WI38 (cell line): ENCODE measurements around the gene RALGAPA2.

Experiments used
- H3K4me3 ChIP-seq: 2 replicates; pipeline ENCODE4 v1.5.1; 2011; ENCODE audit warnings: low read depth, mild to moderate bottlenecking, control low read depth, low read length
- TF ChIP-seq, protein P1 (sequence below): IDR thresholded peaks from 2 replicates; pipeline ENCODE4 v1.5.1; 2012; ENCODE audit warnings: low read depth, mild to moderate bottlenecking, control low read depth, low read length

Gene RALGAPA2

DNA sequence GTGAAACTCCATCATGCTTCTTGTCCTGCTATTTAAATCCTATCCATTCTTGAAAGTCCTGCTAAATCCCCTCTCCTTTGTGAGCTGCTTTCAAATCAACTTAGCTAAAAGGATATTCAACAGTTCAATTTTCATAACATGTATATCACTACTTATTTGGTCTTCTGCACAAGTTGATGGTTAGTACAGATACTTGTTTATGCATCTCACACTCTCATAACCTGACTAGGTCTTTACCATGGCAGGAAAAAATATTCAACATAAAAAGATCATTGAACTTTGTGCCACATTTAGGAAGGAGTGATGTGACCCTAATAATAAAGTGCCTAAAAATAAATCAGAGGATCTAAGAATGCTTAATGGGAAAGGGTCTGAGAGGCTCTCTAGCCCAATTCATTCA, 148.2 kb downstream of the RALGAPA2 start:
- TF ChIP-seq, protein P1, sequence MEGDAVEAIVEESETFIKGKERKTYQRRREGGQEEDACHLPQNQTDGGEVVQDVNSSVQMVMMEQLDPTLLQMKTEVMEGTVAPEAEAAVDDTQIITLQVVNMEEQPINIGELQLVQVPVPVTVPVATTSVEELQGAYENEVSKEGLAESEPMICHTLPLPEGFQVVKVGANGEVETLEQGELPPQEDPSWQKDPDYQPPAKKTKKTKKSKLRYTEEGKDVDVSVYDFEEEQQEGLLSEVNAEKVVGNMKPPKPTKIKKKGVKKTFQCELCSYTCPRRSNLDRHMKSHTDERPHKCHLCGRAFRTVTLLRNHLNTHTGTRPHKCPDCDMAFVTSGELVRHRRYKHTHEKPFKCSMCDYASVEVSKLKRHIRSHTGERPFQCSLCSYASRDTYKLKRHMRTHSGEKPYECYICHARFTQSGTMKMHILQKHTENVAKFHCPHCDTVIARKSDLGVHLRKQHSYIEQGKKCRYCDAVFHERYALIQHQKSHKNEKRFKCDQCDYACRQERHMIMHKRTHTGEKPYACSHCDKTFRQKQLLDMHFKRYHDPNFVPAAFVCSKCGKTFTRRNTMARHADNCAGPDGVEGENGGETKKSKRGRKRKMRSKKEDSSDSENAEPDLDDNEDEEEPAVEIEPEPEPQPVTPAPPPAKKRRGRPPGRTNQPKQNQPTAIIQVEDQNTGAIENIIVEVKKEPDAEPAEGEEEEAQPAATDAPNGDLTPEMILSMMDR: no peak

DNA sequence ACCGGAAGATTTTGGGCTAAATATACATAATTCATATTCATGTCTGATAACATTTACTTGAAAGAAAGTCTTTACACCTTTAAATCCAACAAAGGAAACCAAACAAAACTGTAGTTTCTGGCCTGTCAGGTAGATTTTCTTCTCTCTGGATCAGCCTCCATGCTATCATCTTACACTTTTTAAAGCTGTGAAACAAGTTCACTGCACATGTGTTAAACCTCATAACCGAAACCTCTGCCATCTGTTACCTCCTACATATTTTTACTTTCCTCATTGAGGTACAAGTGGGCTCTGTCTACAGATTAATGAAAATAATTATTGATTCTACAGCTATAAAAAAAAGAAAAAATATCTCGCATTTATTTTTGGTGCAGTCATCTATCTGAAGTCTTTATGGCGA, 149.9 kb downstream of the RALGAPA2 start:
- TF ChIP-seq, protein P1: no peak
- H3K4me3 ChIP-seq: no peak overlapping the region

More for the DNA sequence above, 148.2 kb downstream of the RALGAPA2 start:
- no peak overlapping the region for H3K4me3 ChIP-seq

DNA sequence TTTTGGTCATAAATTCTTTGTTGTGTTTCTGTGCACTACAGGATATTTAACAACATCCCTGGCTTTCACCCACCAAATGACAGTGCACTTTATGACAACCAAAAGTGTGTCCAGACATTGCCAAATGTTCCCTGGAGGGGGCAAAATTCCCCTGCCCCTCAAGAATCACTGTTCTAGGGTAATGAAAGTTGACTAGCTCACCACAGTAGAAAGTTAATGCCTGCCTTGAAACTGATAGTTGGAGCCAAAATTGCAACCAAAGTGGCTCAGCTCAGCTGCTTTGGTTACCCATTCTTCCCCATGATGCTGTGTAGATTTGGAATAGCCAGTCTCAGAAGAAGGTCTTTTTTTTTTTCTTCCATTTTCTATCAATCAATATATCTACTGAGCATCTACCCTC, 150.6 kb downstream of the RALGAPA2 start:
- no peak overlapping the region for H3K4me3 ChIP-seq
- TF ChIP-seq, protein P1: no peak

DNA sequence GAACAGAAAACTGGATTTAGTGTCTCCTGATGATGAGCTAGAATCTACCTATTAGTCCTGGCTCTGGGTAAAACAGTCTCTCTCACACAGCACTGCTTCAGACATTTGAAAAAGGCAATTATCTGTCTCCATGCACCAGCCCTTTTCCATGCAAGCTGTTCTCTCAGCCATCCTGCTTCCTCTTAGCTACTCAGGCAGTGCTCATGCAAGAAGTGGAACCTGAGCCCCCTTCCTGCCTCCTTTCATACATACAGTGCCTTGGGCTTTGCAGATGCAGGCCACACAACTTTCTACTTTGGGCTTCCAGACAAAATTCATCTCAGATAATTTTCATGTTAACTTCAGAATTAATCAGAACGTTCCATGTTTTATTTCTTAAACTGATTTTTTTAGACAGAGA, 151.3 kb downstream of the RALGAPA2 start:
- TF ChIP-seq, protein P1: no peak
- no peak overlapping the region for H3K4me3 ChIP-seq

DNA sequence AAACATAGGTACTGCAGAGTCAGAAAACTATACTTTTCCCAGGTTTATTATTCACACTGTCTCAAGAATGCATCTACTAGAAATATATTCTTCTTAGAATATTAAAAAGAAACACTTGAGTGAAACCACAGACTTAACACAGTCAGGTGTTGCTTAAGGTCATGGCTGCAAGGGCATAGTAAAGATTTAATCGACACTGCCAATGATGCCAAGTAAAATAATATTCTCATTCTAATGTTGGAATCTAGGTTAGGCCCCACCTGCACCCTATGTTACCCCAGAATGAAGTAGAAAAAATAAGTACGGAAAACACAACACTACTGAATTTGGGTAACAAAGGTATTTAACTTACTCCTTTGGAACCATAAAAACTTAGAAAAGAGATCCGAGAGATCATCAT, 155.0 kb downstream of the RALGAPA2 start:
- TF ChIP-seq, protein P1: no peak
- no peak overlapping the region for H3K4me3 ChIP-seq

DNA sequence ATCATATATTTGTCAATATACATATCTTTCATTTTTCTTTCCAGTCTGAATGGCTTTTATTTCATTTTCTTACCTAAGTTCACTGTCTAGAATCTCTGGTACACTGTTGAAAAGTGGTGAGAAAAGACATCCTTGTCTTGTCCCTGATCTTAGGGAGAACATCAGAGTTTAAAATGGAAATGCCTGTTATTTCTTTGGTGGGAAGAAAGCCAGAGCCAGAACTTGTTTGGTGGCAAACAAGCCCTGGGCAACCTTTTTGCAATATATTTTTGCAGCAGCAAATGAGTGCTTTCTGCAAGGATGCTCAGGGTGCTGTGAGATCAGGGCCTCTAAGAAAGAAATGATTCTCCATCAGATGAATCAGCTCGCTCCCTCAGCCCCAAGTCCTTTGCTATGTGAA, 156.6 kb downstream of the RALGAPA2 start:
- TF ChIP-seq, protein P1: no peak
- no peak overlapping the region for H3K4me3 ChIP-seq

DNA sequence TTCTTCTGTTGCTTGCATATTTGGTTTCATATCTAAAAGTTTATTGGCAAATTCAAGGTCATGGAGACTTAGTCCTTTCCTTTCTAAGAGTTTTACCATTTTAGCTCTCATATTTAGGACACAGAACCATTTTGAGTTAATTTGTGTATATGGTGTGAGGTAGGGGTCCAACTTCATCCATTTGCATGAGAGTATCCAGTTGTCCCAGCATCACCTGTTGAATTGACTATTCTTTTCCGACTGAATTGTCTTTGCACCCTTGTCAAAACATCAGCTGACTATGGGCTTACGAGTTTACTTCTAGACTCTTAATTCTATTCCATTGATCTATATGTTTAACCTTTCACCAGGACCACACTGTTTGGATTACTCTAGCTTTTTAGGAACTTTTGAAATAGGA, 157.5 kb downstream of the RALGAPA2 start:
- TF ChIP-seq, protein P1: no peak
- no peak overlapping the region for H3K4me3 ChIP-seq
